ENCODE results near the gene NME7.
"Not testable (repeated sequence)": the region's sequence is repeated elsewhere in the genome, so short reads cannot be mapped to it uniquely, and the experiment has no call there.

NME7 gene, protein sequence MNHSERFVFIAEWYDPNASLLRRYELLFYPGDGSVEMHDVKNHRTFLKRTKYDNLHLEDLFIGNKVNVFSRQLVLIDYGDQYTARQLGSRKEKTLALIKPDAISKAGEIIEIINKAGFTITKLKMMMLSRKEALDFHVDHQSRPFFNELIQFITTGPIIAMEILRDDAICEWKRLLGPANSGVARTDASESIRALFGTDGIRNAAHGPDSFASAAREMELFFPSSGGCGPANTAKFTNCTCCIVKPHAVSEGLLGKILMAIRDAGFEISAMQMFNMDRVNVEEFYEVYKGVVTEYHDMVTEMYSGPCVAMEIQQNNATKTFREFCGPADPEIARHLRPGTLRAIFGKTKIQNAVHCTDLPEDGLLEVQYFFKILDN

DNA sequence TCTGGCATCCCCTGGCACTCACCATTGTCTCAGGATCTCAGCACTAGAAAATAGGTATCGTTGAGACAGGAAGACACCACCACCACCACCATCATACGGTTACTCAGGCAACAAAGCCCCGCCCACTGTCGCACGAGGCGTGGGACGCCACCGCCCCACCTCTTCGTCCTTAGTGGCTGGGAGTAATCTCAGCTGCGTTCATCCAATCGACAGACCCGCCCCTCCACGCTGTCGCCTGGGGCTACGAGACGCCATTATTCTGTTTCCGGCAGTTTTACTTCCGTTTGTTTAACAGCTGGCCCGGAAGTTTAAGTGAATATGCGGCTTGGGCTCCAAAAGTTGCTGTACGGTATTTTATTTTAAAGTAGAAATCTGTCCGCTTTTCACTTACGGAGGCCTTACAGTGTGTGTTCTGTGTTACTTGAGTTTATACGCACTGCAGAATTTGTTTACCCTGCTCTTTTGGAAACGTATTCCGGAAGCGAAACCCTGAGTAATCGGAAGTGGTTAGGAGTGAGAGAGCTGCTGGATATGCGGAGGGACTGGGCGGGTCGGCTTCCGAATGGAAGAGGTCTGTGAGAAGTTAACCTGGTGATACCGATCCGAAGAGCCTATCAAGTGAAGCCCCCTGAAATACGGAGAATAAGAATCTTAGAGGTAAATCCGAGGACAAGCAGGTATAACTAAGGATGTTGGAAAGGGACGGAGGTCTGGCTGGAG lies at the start of gene NME7, which contains the start of gene BLZF1:
NME7 (minus strand) TSS at position 112 of the 720 bp plus-strand sequence; CDS start at position 25, 87 bp downstream.
BLZF1 (plus strand) TSS at position 510 of the 720 bp plus-strand sequence. CDS start 1,328 bp downstream, outside the sequence.
- Mint-ChIP-seq H3K9me3 (no peaks in the 10 kb centered on the region), H3K4me1 (ENCODE audit: low read depth) (peaks cover 12% of the 10 kb centered on the region), H3K36me3 (ENCODE audit: low read depth) (peaks cover 22% of the 10 kb centered on the region), H3K4me3 (no peak within 1 kb of the TSS), H3K27ac (no peak within 1 kb of the TSS), H3K27me3 (no peaks in the 10 kb centered on the region)
- intact Hi-C loops (cut with micrococcal nuclease), result loop anchor here (5.0 kb wide), 3 partner anchors 119 to 524 kb away; partner anchors contain the start of genes METTL18, SCYL3 and SLC19A2

DNA sequence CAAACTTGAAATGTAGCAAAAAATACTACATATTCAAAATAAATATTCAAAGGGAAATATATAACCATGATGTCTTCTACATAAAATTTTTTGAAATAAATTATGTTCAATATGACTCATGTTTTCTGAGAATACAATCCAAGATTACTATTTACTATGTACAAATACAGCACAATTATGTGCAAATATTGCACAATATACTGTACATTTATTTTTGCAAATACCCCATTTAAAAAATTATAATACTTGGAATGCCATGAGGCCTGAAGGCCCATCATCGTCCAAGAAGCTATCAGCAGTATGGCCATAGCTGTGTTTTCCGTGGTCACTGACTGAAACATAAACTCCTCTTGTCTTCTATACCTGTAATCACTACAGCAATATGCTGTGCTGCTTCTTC lies 47.4 kb upstream of the NME7 start:
- H3K4me1 Mint-ChIP-seq (ENCODE audit: low read depth), result no peaks in the 10 kb centered on the region
- peaks cover 12% of the 10 kb centered on the region for H3K9me3 Mint-ChIP-seq
- H3K27ac Mint-ChIP-seq, result no peak overlapping the region
- no peaks in the 10 kb centered on the region for H3K36me3 Mint-ChIP-seq (ENCODE audit: low read depth)
- H3K4me3 Mint-ChIP-seq, result no peak overlapping the region
- intact Hi-C loops (cut with micrococcal nuclease), result no loop called here
- no peaks in the 10 kb centered on the region for H3K27me3 Mint-ChIP-seq

DNA sequence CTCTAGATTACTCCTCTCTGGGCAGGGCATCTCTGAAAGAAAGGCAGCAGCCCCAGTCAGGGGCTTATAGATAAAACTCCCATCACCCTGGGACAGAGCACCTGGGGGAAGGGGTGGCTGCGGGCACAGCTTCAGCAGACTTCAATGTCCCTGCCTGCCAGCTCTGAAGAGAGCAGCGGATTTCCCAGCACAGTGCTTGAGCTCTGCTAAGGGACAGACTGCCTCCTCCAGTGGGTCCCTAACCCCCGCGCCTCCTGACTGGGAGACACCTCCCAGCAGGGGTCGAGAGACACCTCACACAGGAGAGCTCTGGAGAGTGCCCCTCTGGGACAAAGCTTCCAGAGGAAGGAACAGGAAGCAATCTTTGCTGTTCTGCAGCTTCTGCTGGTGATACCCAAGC lies 40.7 kb upstream of the NME7 start:
- H3K27ac Mint-ChIP-seq; H3K4me1 Mint-ChIP-seq (ENCODE audit: low read depth); H3K36me3 Mint-ChIP-seq (ENCODE audit: low read depth); H3K27me3 Mint-ChIP-seq; H3K4me3 Mint-ChIP-seq; intact Hi-C loops (cut with micrococcal nuclease): not testable (repeated sequence)
- H3K9me3 Mint-ChIP-seq, result peaks cover 64% of the 10 kb centered on the region

DNA sequence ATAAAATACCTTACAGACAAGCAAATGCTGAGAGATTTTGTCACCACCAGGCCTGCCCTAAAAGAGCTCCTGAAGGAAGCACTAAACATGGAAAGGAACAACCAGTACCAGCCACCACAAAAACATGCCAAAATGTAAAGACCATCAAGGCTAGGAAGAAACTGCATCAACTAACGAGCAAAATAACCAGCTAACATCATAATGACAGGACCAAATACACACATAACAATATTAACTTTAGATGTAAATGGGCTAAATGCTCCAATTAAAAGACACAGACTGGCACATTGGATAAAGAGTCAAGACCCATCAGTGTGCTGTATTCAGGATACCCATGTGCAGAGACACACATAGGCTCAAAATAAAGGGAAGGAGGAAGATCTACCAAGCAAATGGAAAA lies 35.0 kb upstream of the NME7 start:
- H3K4me3 Mint-ChIP-seq; H3K27ac Mint-ChIP-seq; H3K27me3 Mint-ChIP-seq; H3K4me1 Mint-ChIP-seq (ENCODE audit: low read depth); intact Hi-C loops (cut with micrococcal nuclease); H3K36me3 Mint-ChIP-seq (ENCODE audit: low read depth): not testable (repeated sequence)
- H3K9me3 Mint-ChIP-seq, result peaks cover 66% of the 10 kb centered on the region

DNA sequence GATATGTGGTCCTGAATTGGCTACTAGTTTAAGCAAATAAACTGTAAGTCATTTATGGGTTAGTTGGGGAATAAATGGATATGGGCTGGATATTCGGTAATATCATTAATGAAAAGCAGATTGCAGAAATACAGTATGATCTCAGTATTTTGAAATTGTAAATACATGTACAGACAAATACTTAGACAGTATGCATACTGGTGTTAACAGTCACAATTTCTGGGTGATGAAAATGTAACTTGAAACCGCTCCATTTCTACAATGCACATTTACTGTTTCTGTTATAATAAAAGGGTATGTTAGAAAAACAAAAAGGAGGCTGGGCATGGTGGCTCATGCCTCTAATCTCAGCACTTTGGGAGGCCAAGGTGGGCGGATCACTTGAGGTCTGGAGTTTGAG lies 28.4 kb upstream of the NME7 start:
- Mint-ChIP-seq H3K4me3 (no peak overlapping the region), H3K27me3 (no peaks in the 10 kb centered on the region), H3K27ac (no peak overlapping the region), H3K36me3 (ENCODE audit: low read depth) (peaks cover 47% of the 10 kb centered on the region), H3K4me1 (ENCODE audit: low read depth) (no peaks in the 10 kb centered on the region), H3K9me3 (peaks cover 4% of the 10 kb centered on the region)
- intact Hi-C loops (cut with micrococcal nuclease), result loop anchor here (10.0 kb wide), 1 partner anchor 149 kb away; no protein-coding TSS in a partner anchor

DNA sequence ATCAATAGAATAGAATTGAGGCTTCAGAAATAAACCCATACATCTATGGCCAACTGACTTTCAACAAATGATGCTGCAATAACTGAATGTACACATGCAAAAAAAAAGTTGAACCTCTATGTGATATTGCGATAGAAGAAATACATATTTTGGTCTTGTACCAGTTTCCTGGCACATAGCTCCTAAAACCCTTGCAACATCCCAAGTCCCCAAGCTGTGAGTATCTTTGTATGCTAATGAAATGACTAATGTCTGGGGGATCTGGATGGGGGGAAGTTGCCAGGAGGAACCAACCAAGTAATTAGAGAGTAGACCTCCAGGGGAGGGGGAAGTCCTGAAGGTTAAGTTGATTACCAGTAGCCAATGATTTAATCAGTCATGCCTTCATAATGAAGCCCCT lies 24.8 kb upstream of the NME7 start:
- H3K9me3 Mint-ChIP-seq, result no peaks in the 10 kb centered on the region
- intact Hi-C loops (cut with micrococcal nuclease), result loop anchor here (10.0 kb wide), 1 partner anchor 152 kb away; no protein-coding TSS in a partner anchor

DNA sequence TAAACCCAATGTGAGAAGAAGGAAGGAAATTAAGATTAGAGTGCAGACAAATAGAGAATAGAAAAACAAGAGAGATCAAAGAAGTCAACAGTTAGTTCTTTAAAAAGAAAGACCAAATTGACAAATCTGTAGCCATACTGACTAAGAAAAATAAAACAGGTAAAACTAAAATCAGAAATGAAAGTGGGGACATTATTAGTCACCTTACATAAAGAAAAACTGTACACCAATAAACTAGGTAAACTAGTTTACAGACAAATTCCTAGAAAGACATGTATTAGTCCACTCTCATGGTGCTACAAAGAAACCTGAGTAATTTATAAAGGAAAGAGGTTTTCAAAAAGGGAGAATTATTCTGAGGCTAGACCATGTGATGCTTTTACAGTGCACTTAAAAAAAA lies 22.7 kb upstream of the NME7 start:
- H3K27me3 Mint-ChIP-seq, result no peaks in the 10 kb centered on the region
- no peak overlapping the region for H3K4me3 Mint-ChIP-seq
- intact Hi-C loops (cut with micrococcal nuclease), result loop anchor here (10.0 kb wide), 1 partner anchor 154 kb away; no protein-coding TSS in a partner anchor
- H3K4me1 Mint-ChIP-seq (ENCODE audit: low read depth), result no peaks in the 10 kb centered on the region
- peaks cover 58% of the 10 kb centered on the region for H3K36me3 Mint-ChIP-seq (ENCODE audit: low read depth)
- H3K27ac Mint-ChIP-seq, result no peak overlapping the region
- no peaks in the 10 kb centered on the region for H3K9me3 Mint-ChIP-seq

More for the DNA sequence above, 24.8 kb upstream of the NME7 start:
- H3K4me1 Mint-ChIP-seq (ENCODE audit: low read depth), result no peaks in the 10 kb centered on the region
- H3K4me3 Mint-ChIP-seq, result no peak overlapping the region
- H3K36me3 Mint-ChIP-seq (ENCODE audit: low read depth), result peaks cover 70% of the 10 kb centered on the region
- no peak overlapping the region for H3K27ac Mint-ChIP-seq
- no peaks in the 10 kb centered on the region for H3K27me3 Mint-ChIP-seq

DNA sequence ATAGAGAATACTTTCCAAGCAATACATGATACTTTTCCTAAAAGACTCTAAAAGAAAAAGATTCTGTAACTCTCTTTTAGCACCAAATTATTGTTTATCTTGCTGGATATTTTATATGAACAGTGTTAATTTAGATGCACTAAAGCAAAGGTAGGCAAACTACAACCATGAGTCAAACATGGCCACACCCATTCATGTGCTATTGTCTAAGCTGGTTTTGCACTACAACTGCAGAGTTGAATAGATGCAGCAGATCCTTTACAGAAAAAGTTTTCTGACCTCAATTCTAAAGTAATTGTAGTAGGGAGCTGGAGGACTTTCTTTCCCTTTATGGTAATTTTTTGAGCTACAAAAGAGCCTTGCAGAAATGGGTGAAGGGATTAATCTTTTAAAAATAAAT lies 19.8 kb upstream of the NME7 start:
- Mint-ChIP-seq H3K9me3 (no peaks in the 10 kb centered on the region), H3K27ac (no peak overlapping the region), H3K36me3 (ENCODE audit: low read depth) (peaks cover 38% of the 10 kb centered on the region), H3K27me3 (no peaks in the 10 kb centered on the region), H3K4me1 (ENCODE audit: low read depth) (no peaks in the 10 kb centered on the region), H3K4me3 (no peak overlapping the region)
- intact Hi-C loops (cut with micrococcal nuclease), result no loop called here

DNA sequence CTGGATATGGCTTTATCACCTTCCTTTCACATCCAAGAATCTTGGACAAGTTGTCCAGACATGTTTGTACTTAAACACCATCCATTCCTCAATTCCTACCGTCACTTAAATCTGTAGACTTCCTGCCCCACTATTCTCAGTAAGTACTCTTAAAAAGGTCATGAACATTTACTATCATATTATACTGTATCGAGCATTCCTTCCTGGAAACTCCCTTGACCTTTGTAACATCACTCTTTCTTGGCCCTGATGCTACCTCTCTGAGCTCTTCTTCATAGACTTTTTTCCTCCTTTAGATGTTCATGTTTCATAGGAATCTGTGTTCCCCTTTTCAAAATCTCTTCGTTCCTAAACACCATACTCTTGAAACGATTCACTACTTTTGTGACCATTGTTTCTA lies 15.9 kb upstream of the NME7 start:
- peaks cover 13% of the 10 kb centered on the region for H3K36me3 Mint-ChIP-seq (ENCODE audit: low read depth)
- no peak overlapping the region for H3K4me3 Mint-ChIP-seq
- no peak overlapping the region for H3K27ac Mint-ChIP-seq
- intact Hi-C loops (cut with micrococcal nuclease), result no loop called here
- H3K9me3 Mint-ChIP-seq, result no peaks in the 10 kb centered on the region
- H3K27me3 Mint-ChIP-seq, result no peaks in the 10 kb centered on the region
- H3K4me1 Mint-ChIP-seq (ENCODE audit: low read depth), result no peaks in the 10 kb centered on the region

DNA sequence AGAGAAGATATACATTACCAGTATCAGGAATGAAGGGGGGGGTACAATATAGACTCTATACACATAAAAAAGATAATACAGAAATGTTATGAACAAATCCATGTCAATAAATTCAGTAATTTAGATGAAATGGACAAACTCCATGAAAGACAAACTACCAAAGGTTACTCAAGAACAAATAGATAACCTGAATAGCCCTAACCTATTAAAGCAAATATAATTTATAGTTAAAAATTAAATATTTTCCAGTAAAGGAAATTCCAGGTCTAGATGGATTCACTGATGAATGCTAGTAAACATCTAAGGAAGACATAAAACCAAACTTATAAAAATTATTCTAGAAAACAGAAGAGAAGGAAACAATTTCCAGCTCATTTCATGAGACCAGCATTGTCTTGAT lies 13.6 kb upstream of the NME7 start:
- Mint-ChIP-seq H3K27ac (no peak overlapping the region), H3K27me3 (no peaks in the 10 kb centered on the region), H3K4me1 (ENCODE audit: low read depth) (peaks cover 11% of the 10 kb centered on the region), H3K36me3 (ENCODE audit: low read depth) (peaks cover 22% of the 10 kb centered on the region), H3K4me3 (no peak overlapping the region), H3K9me3 (no peaks in the 10 kb centered on the region)
- intact Hi-C loops (cut with micrococcal nuclease), result no loop called here

DNA sequence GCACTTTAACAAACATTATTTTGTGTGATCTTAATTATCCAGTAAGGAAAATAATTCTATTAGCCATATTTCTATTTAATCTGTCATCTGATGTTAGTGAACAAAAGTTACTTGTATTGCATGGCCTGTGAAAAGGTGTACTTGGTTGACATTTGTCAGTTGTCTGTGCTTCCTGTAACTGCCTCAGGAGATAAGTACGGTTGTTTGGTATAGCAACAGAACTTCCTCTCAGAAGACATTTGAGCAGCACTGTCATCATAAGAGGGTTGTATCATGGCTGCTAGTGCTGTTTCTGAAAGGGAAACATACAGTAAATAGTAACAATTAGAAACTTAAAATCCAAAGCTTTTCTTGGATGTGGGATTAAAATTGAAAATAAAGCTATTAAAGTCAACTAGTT lies 3.8 kb upstream of the NME7 start:
- Mint-ChIP-seq H3K27me3 (no peaks in the 10 kb centered on the region), H3K36me3 (ENCODE audit: low read depth) (peaks cover 26% of the 10 kb centered on the region), H3K4me1 (ENCODE audit: low read depth) (peaks cover 15% of the 10 kb centered on the region), H3K4me3 (no peak overlapping the region), H3K27ac (no peak overlapping the region), H3K9me3 (no peaks in the 10 kb centered on the region)
- intact Hi-C loops (cut with micrococcal nuclease), result loop anchor here (10.0 kb wide), 1 partner anchor 1163 kb away; the partner anchor contains the start of gene GORAB

DNA sequence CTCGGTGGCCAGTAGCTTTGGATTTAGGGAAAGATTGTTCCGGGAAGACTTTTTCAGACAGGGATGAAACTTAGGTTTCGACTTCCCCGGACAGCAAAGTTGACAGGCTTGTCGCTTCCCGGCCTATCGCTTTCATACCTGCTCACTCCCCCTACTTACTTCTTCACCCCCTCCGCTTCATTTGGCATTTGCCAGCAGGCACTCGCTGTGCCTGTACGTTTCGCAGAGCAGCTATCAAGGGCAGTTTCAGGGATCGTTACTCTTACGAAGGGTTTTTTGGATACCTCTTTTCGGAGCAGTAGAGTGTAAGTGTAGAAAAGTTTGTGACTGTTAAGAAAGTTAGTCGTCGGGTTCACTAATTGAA lies 791 bp upstream of the NME7 start:
- intact Hi-C loops (cut with micrococcal nuclease), result loop anchor here (5.0 kb wide), 3 partner anchors 119 to 524 kb away; partner anchors contain the start of genes METTL18, SCYL3 and SLC19A2
- Mint-ChIP-seq H3K36me3 (ENCODE audit: low read depth) (peaks cover 27% of the 10 kb centered on the region), H3K4me1 (ENCODE audit: low read depth) (peaks cover 12% of the 10 kb centered on the region), H3K9me3 (no peaks in the 10 kb centered on the region), H3K27ac (no peak overlapping the region), H3K27me3 (no peaks in the 10 kb centered on the region), H3K4me3 (no peak overlapping the region)

DNA sequence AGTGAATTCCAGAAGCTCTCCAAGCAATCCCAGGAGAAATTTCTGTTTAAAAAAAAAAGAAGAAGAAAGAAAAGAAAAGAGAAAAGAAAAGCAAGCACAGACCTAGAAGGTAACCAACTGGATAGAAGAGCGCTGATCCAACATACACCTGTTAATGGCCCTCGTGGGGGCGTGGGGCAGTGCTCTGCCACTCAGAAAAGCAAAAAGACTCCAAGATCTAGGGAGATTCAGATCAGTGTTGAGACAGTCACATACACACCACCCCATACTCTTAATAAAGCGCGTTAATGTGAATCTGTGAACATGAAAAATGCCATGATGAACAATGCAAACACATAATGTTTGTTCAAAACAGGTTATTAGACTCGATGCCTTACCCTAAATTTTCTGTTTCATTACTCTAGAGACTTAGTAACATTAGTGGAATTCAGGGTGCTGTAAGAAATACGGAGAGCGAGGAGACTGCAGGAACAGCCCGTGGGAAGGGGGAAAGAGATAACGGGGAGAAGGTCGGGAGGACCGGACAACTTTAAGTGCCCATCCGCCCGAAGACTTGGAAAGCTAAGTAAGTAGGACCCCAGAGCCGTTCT lies 406 bp downstream of the NME7 start:
- Mint-ChIP-seq H3K27ac (no peak overlapping the region), H3K27me3 (no peaks in the 10 kb centered on the region), H3K4me1 (ENCODE audit: low read depth) (peaks cover 12% of the 10 kb centered on the region), H3K36me3 (ENCODE audit: low read depth) (peaks cover 21% of the 10 kb centered on the region), H3K4me3 (no peak overlapping the region), H3K9me3 (no peaks in the 10 kb centered on the region)
- intact Hi-C loops (cut with micrococcal nuclease), result loop anchor here (5.0 kb wide), 3 partner anchors 120 to 525 kb away; partner anchors contain the start of genes METTL18, SCYL3 and SLC19A2

DNA sequence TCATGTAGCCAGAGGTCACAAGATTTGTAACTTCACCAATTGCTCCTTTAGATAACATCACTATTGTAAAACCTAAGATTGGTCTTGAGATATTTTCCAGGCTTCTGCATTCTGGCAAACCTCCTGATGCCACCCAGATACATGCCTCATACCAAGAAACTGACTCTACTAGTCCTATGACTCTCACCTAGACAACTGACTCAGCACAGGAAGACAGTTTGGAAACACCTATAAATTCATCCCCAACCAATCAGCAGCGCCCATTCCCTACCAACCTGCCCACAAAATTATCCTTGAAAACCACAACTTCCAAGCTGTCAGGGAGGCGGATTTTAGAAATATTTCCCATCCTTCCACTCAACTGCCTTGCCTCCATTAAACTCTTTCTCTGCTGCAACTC lies 2.6 kb downstream of the NME7 start:
- Mint-ChIP-seq H3K27ac (no peak overlapping the region), H3K36me3 (ENCODE audit: low read depth) (peaks cover 9% of the 10 kb centered on the region), H3K9me3 (no peaks in the 10 kb centered on the region), H3K4me3 (no peak overlapping the region), H3K4me1 (ENCODE audit: low read depth) (peaks cover 3% of the 10 kb centered on the region), H3K27me3 (no peaks in the 10 kb centered on the region)
- intact Hi-C loops (cut with micrococcal nuclease), result loop anchor here (5.0 kb wide), 3 partner anchors 122 to 527 kb away; partner anchors contain the start of genes METTL18, SCYL3 and SLC19A2

Measured in dendritic cell treated with granulocyte-macrophage colony-stimulating factor and Interleukin-4, amounts not matched to agents 40 ng/mL and 50 ng/mL, for 4 days (primary cell).